Activated T-cell treated with anti-CD3 and anti-CD28 coated beads for 4 hours (primary cell): ENCODE measurements around the gene ACTRT2.

Experiments used
- DNase-seq: peaks from one replicate; pipeline ENCODE4 v3.0.0-alpha.2; 2020

ACTRT2 gene

GRCh38 chr1:3021233-3021671 lies at the start of gene ACTRT2:
Gene ACTRT2 (plus strand): TSS chr1:3021467. CDS start chr1:3021687, 220 bp downstream.
- DNase-seq: no peak

- DNase-seq: no peak
Observed at GRCh38 chr1:2971609-2972008, 49.7 kb upstream of the ACTRT2 start.

- no peak for DNase-seq
Observed at GRCh38 chr1:2972011-2972878, 49.0 kb upstream of the ACTRT2 start.

- DNase-seq: no peak
Observed at GRCh38 chr1:2972879-2973575, 48.2 kb upstream of the ACTRT2 start.

GRCh38 chr1:2973601-2974593 lies 47.4 kb upstream of the ACTRT2 start:
- no peak for DNase-seq

- DNase-seq: no peak
Observed at GRCh38 chr1:2974701-2975301, 46.5 kb upstream of the ACTRT2 start.

GRCh38 chr1:2975466-2976179 lies 45.6 kb upstream of the ACTRT2 start:
- no peak for DNase-seq

- DNase-seq: no peak
Observed at GRCh38 chr1:2976180-2976562, 45.1 kb upstream of the ACTRT2 start.

GRCh38 chr1:2977886-2978611 lies 43.2 kb upstream of the ACTRT2 start:
- no peak for DNase-seq

GRCh38 chr1:2978691-2979190 lies 42.5 kb upstream of the ACTRT2 start:
- DNase-seq: no peak

- DNase-seq: no peak
Observed at GRCh38 chr1:2979191-2980072, 41.8 kb upstream of the ACTRT2 start.

- no peak for DNase-seq
Observed at GRCh38 chr1:2980073-2980791, 41.0 kb upstream of the ACTRT2 start.

- DNase-seq: no peak
Observed at GRCh38 chr1:2980849-2981248, 40.4 kb upstream of the ACTRT2 start.

- no peak for DNase-seq
Observed at GRCh38 chr1:2981388-2981787, 39.9 kb upstream of the ACTRT2 start.

- no peak for DNase-seq
Observed at GRCh38 chr1:2981981-2982614, 39.2 kb upstream of the ACTRT2 start.

GRCh38 chr1:2982615-2983318 lies 38.5 kb upstream of the ACTRT2 start:
- DNase-seq: no peak

- DNase-seq: no peak
Observed at GRCh38 chr1:2983319-2983705, 38.0 kb upstream of the ACTRT2 start.
